GM12864 (cell line): ENCODE results near the gene MAP1LC3A.
A peak's percentile ranks its signal among the peaks of the same experiment; 100 is the strongest.

Source experiments
- DNase-seq: peaks from one replicate; pipeline ENCODE4 v3.0.0-alpha.2; 2011; ENCODE audit warnings: low read depth
- H3K4me3 ChIP-seq: 2 replicates; pipeline ENCODE4 v1.5.1; 2011; ENCODE audit warnings: mild to moderate bottlenecking, low read depth, low read length, control low read depth
- CTCF ChIP-seq: IDR thresholded peaks from 2 replicates; pipeline ENCODE4 v1.5.1; 2011; ENCODE audit warnings: low read depth, mild to moderate bottlenecking, moderate library complexity, low read length, control low read depth, inconsistent platforms; ENCODE audit errors: missing control alignments

The MAP1LC3A gene

GRCh38 chr20:34549291-34549928 is 9.1 kb upstream of the MAP1LC3A start:
- TF ChIP-seq CTCF: no peak
- DNase-seq: no peak

GRCh38 chr20:34549929-34550305 is 8.6 kb upstream of the MAP1LC3A start:
- TF ChIP-seq CTCF: no peak
- no peak overlapping the region for H3K4me3 ChIP-seq
- no peak for DNase-seq

More at GRCh38 chr20:34549291-34549928, 9.1 kb upstream of the MAP1LC3A start:
- H3K4me3 ChIP-seq: no peak overlapping the region

- no peak for TF ChIP-seq CTCF
- H3K4me3 ChIP-seq: no peak overlapping the region
- no peak for DNase-seq
Measured at GRCh38 chr20:34552569-34552968, 5.9 kb upstream of the MAP1LC3A start.

GRCh38 chr20:34553366-34553867 is 5.1 kb upstream of the MAP1LC3A start:
- H3K4me3 ChIP-seq: no peak overlapping the region
- DNase-seq: no peak
- TF ChIP-seq CTCF: no peak

GRCh38 chr20:34557936-34558319 is 590 bp upstream of the MAP1LC3A start:
- H3K4me3 ChIP-seq: peak overlapping the region; percentile 85
- DNase-seq: no peak
- TF ChIP-seq CTCF: no peak

GRCh38 chr20:34559311-34560140 is 1.0 kb downstream of the MAP1LC3A start:
- DNase-seq: no peak
- no peak overlapping the region for H3K4me3 ChIP-seq
- no peak for TF ChIP-seq CTCF
